ENCODE measurements around the gene GCC1. TPM values are rescaled to one million over a fixed set of nuclear protein-coding genes. Genes with fewer than 3 reads are reported as not detected.

The GCC1 gene
- total RNA-seq, 2 experiments from 2014 or later = 13.3 to 18.3 TPM

DNA sequence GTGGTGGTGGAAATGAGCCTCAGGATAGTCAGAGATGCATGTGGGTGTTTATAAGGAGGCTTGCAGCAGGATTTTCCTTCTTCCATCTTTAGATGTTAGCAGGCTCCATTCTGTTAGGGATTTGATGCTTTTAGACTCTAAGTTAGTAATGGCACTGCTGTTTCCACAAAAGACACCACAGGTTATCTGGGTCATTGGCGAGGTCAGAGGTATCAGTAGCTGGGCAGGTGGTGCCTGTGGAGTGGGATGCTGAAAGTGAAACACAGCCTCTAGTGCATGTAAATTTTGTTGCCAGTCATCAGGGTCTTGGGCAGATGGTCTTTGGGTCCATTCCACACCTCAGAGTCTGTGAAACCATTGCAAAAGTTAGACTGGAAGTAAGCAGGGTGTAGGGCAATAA lies 33.4 kb upstream of the GCC1 start:
- Histone ChIP-seq H3K36me3 (ENCODE audit: insufficient read depth, low read length) (no peaks in the 10 kb centered on the region), H3K9me2 (ENCODE audit: insufficient read depth, low read length) (no peaks in the 10 kb centered on the region), H3K27ac (ENCODE audit: low read depth, low read length, poor library complexity, severe bottlenecking) (no peak overlapping the region), H3K79me2 (ENCODE audit: insufficient read depth, low read depth, low read length) (no peaks in the 10 kb centered on the region), H2AFZ (ENCODE audit: low read length) (no peak overlapping the region), H4K20me1 (ENCODE audit: insufficient read depth, low read length) (no peaks in the 10 kb centered on the region), H3K9me3 (ENCODE audit: low read length) (no peaks in the 10 kb centered on the region), H3K4me2 (ENCODE audit: low read length) (no peak overlapping the region), H3K4me3 (ENCODE audit: low read depth, low read length, poor library complexity, severe bottlenecking) (no peak overlapping the region), H3K4me1 (ENCODE audit: insufficient read depth, low read length, poor library complexity, severe bottlenecking) (no peaks in the 10 kb centered on the region)
- TF ChIP-seq, protein P1, sequence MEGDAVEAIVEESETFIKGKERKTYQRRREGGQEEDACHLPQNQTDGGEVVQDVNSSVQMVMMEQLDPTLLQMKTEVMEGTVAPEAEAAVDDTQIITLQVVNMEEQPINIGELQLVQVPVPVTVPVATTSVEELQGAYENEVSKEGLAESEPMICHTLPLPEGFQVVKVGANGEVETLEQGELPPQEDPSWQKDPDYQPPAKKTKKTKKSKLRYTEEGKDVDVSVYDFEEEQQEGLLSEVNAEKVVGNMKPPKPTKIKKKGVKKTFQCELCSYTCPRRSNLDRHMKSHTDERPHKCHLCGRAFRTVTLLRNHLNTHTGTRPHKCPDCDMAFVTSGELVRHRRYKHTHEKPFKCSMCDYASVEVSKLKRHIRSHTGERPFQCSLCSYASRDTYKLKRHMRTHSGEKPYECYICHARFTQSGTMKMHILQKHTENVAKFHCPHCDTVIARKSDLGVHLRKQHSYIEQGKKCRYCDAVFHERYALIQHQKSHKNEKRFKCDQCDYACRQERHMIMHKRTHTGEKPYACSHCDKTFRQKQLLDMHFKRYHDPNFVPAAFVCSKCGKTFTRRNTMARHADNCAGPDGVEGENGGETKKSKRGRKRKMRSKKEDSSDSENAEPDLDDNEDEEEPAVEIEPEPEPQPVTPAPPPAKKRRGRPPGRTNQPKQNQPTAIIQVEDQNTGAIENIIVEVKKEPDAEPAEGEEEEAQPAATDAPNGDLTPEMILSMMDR (conservative IDR thresholded peaks at IDR 0.05; ENCODE audit: low read length) = no peak
- TF ChIP-seq EZH2phosphoT487 (IDR thresholded peaks at IDR 0.05; ENCODE audit: borderline replicate concordance, low read depth, low read length) = no peak
- no TSS peak for BruUV-seq (replicated peaks)
- CTCF ChIA-PET (ENCODE audit: unreplicated experiment) = no interaction called here
- intact Hi-C loops (cut with micrococcal nuclease; ENCODE audit: unreplicated experiment) = no loop called here
- POLR2A ChIA-PET = no interaction called here
- no peak for DNase-seq (ENCODE audit: low spot score)

DNA sequence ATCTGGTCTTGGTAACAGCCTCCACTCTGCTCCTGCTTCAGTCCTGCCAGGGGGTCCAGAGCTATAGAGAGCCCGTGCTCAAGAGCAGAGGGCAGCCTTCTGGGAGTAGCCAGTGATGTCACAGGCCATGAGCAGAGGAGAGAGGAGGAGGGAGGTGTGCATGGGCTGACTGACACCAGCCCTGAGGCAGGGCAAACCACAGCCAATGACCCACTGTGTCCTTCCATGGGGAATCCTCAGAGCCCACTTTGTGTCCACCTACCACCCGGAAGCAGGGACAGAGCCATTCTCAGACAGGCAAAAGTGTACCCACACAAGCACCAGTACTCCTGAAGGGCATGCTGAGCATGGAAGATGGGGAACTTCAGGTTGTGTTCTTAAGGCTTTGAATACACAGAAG lies 32.6 kb upstream of the GCC1 start, which contains the start of gene PAX4:
PAX4 (minus strand) TSS at position 101 of the 400 bp plus-strand sequence. CDS start 2,214 bp downstream, outside the sequence.
- no peak for DNase-seq (ENCODE audit: low spot score)
- Histone ChIP-seq H3K4me2 (ENCODE audit: low read length) (no peak within 1 kb of the TSS), H3K4me1 (ENCODE audit: insufficient read depth, low read length, poor library complexity, severe bottlenecking) (no peaks in the 10 kb centered on the region), H3K27ac (ENCODE audit: low read depth, low read length, poor library complexity, severe bottlenecking) (no peak within 1 kb of the TSS), H4K20me1 (ENCODE audit: insufficient read depth, low read length) (no peaks in the 10 kb centered on the region), H3K9me2 (ENCODE audit: insufficient read depth, low read length) (no peaks in the 10 kb centered on the region), H3K9me3 (ENCODE audit: low read length) (no peaks in the 10 kb centered on the region), H3K36me3 (ENCODE audit: insufficient read depth, low read length) (no peaks in the 10 kb centered on the region), H3K79me2 (ENCODE audit: insufficient read depth, low read depth, low read length) (no peaks in the 10 kb centered on the region), H3K4me3 (ENCODE audit: low read depth, low read length, poor library complexity, severe bottlenecking) (no peak within 1 kb of the TSS), H2AFZ (ENCODE audit: low read length) (no peak within 1 kb of the TSS)
- TF ChIP-seq EZH2phosphoT487 (IDR thresholded peaks at IDR 0.05; ENCODE audit: borderline replicate concordance, low read depth, low read length) = no peak
- TF ChIP-seq, protein P1 (conservative IDR thresholded peaks at IDR 0.05; ENCODE audit: low read length) = no peak
- POLR2A ChIA-PET = no interaction called here
- no TSS peak for BruUV-seq (replicated peaks)
- intact Hi-C loops (cut with micrococcal nuclease; ENCODE audit: unreplicated experiment) = no loop called here
- CTCF ChIA-PET (ENCODE audit: unreplicated experiment) = no interaction called here

- no TSS peak for BruUV-seq (replicated peaks)
- intact Hi-C loops (cut with micrococcal nuclease; ENCODE audit: unreplicated experiment) = no loop called here
- no peaks in the 10 kb centered on the region for H3K36me3 ChIP-seq (ENCODE audit: insufficient read depth, low read length)
- H2AFZ ChIP-seq (ENCODE audit: low read length) = no peak overlapping the region
- no peaks in the 10 kb centered on the region for H4K20me1 ChIP-seq (ENCODE audit: insufficient read depth, low read length)
- H3K79me2 ChIP-seq (ENCODE audit: insufficient read depth, low read depth, low read length) = no peaks in the 10 kb centered on the region
- H3K27ac ChIP-seq (ENCODE audit: low read depth, low read length, poor library complexity, severe bottlenecking) = no peak overlapping the region
- H3K9me2 ChIP-seq (ENCODE audit: insufficient read depth, low read length) = no peaks in the 10 kb centered on the region
- H3K4me2 ChIP-seq (ENCODE audit: low read length) = no peak overlapping the region
- TF ChIP-seq, protein P1 (conservative IDR thresholded peaks at IDR 0.05; ENCODE audit: low read length) = no peak
- no peak for TF ChIP-seq EZH2phosphoT487 (IDR thresholded peaks at IDR 0.05; ENCODE audit: borderline replicate concordance, low read depth, low read length)
- ChIA-PET POLR2A (interaction anchor here (1.5 kb wide), 1 partner anchor 33 kb away, joined by 3 read pairs; no protein-coding TSS in a partner anchor), CTCF (ENCODE audit: unreplicated experiment) (no interaction called here)
- H3K9me3 ChIP-seq (ENCODE audit: low read length) = no peaks in the 10 kb centered on the region
- no peak overlapping the region for H3K4me3 ChIP-seq (ENCODE audit: low read depth, low read length, poor library complexity, severe bottlenecking)
- H3K4me1 ChIP-seq (ENCODE audit: insufficient read depth, low read length, poor library complexity, severe bottlenecking) = no peaks in the 10 kb centered on the region
- DNase-seq (ENCODE audit: low spot score) = no peak
Observed at GRCh38 chr7:127616724-127617123, 31.3 kb upstream of the GCC1 start.

Data from OCI-LY7 (cell line).